ENCODE data around the gene DCAF11.

DNA sequence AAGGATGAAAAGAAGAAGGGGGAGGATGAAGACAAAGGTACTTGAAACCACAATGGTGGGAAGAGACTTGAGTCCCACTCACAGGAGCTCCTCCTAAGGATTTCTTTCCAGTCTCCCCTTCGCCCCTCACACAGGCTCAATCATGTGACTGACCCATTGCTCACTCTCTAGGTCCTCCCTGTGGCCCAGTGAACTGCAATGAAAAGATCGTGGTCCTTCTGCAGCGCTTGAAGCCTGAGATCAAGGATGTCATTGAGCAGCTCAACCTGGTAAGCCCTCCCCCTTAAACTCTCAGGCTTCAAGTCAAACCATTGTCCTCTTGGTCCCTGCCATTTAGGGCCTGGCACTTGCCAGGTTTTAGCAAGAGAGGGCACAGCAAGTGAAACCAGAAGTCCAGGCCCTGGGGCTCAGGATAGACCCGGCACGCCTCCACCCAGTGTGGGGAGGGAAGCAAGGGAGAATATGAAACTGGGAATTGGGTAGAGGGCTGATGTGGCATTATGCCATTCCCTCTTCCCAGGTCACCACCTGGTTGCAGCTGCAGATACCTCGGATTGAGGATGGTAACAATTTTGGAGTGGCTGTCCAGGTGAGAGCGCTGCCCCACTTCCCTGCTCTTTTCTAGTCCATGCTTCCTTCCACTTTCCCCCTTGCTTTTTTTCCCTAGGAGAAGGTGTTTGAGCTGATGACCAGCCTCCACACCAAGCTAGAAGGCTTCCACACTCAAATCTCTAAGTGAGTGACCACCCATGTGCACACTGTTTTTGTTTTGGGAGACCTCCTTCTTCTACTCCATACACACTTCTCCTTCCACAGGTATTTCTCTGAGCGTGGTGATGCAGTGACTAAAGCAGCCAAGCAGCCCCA, 23.2 kb downstream of the DCAF11 start:
- TF ChIP-seq CTCF (conservative IDR thresholded peaks at IDR 0.05; ENCODE audit: low read depth, low read length) (no peak), EZH2 (IDR thresholded peaks at IDR 0.05; ENCODE audit: low read length, unreplicated experiment) (no peak)
